Mesodermal cell (in vitro differentiated cells): ENCODE data around the gene MARCO.
"Not testable (repeated sequence)": the region's sequence is repeated elsewhere in the genome, so short reads cannot be mapped to it uniquely, and the experiment has no call there.

ENCODE experiments used
- H3K27ac ChIP-seq: 2 replicates; pipeline ENCODE4 v1.7.0; 2013; ENCODE audit warnings: mild to moderate bottlenecking, low read depth, low read length, moderate library complexity; ENCODE audit not compliant: severe bottlenecking
- H3K36me3 ChIP-seq: 2 replicates; pipeline ENCODE4 v1.7.1; 2013; ENCODE audit warnings: mild to moderate bottlenecking, low read length, moderate library complexity; ENCODE audit not compliant: control insufficient read depth, insufficient read depth
- H3K4me1 ChIP-seq: one replicate; pipeline ENCODE4 v1.7.1; 2013; ENCODE audit warnings: mild to moderate bottlenecking, low read length; ENCODE audit not compliant: insufficient read depth, control insufficient read depth, poor library complexity, severe bottlenecking
- H3K4me3 ChIP-seq: 2 replicates; pipeline ENCODE4 v1.7.0; 2013; ENCODE audit warnings: low read length, control low read depth, mild to moderate bottlenecking; ENCODE audit not compliant: insufficient read depth, poor library complexity, severe bottlenecking; ENCODE audit errors: extremely low read depth
- H3K9me3 ChIP-seq: 2 replicates; pipeline ENCODE4 v1.7.1; 2013; ENCODE audit warnings: mild to moderate bottlenecking, low read length, moderate library complexity; ENCODE audit not compliant: control insufficient read depth
- WGBS, 2 experiments: methylation state at CpG; one replicate each; pipeline ENCODE4 v1.1.5; 2013; ENCODE audit warnings: missing lambda C conversion rate in 2 of 2; ENCODE audit not compliant: insufficient coverage in 2 of 2; 5-methylcytosine and 5-hydroxymethylcytosine counted together

MARCO gene

GRCh38 chr2:119022678-119023077 lies 80.7 kb downstream of the MARCO start:
- Histone ChIP-seq H3K27ac (no peak overlapping the region), H3K9me3 (no peaks in the 10 kb centered on the region), H3K4me1 (no peaks in the 10 kb centered on the region), H3K36me3 (no peaks in the 10 kb centered on the region), H3K4me3 (no peak overlapping the region)
- WGBS, 2 experiments = 93 to 100% methylated on average over 1 to 2 of the region's 4 CpGs

GRCh38 chr2:119023534-119023933 lies 81.5 kb downstream of the MARCO start:
- 68 to 79% methylated on average over 2 of the region's 2 CpGs for WGBS, 2 experiments
- Histone ChIP-seq H3K9me3 (no peaks in the 10 kb centered on the region), H3K4me1 (no peaks in the 10 kb centered on the region), H3K4me3 (no peak overlapping the region), H3K36me3 (no peaks in the 10 kb centered on the region), H3K27ac (no peak overlapping the region)

- Histone ChIP-seq H3K27ac (no peak overlapping the region), H3K9me3 (no peaks in the 10 kb centered on the region), H3K36me3 (no peaks in the 10 kb centered on the region), H3K4me1 (no peaks in the 10 kb centered on the region), H3K4me3 (no peak overlapping the region)
- WGBS, 2 experiments = 95 to 97% methylated on average over 7 to 9 of the region's 9 CpGs
These were observed 82.2 kb downstream of the MARCO start for GRCh38 chr2:119024152-119024551.

- no peaks in the 10 kb centered on the region for H3K9me3 ChIP-seq
- no peaks in the 10 kb centered on the region for H3K36me3 ChIP-seq
- no peak overlapping the region for H3K4me3 ChIP-seq
- 55 to 83% methylated on average over 2 of the region's 3 CpGs for WGBS, 2 experiments
- H3K27ac ChIP-seq = no peak overlapping the region
- H3K4me1 ChIP-seq = no peaks in the 10 kb centered on the region
These were observed 82.6 kb downstream of the MARCO start for GRCh38 chr2:119024568-119024967.

GRCh38 chr2:119025013-119025412 lies 83.0 kb downstream of the MARCO start:
- Histone ChIP-seq H3K36me3 (no peaks in the 10 kb centered on the region), H3K4me3 (no peak overlapping the region), H3K27ac (no peak overlapping the region), H3K9me3 (no peaks in the 10 kb centered on the region), H3K4me1 (no peaks in the 10 kb centered on the region)
- 87 to 92% methylated on average over 2 to 7 of the region's 7 CpGs for whole genome bisulfite sequencing, 2 experiments

- H3K9me3 ChIP-seq = no peaks in the 10 kb centered on the region
- H3K4me1 ChIP-seq = no peaks in the 10 kb centered on the region
- H3K36me3 ChIP-seq = no peaks in the 10 kb centered on the region
- no peak overlapping the region for H3K4me3 ChIP-seq
- WGBS, 2 experiments = 82 to 92% methylated on average over 15 to 18 of the region's 18 CpGs
- H3K27ac ChIP-seq = no peak overlapping the region
These were observed 83.9 kb downstream of the MARCO start for GRCh38 chr2:119025762-119026351.

GRCh38 chr2:119026890-119027289 lies 84.9 kb downstream of the MARCO start:
- Histone ChIP-seq H3K9me3 (no peaks in the 10 kb centered on the region), H3K4me3 (no peak overlapping the region), H3K4me1 (no peaks in the 10 kb centered on the region), H3K27ac (no peak overlapping the region), H3K36me3 (no peaks in the 10 kb centered on the region)
- WGBS, 2 experiments = 74 to 84% methylated on average over 2 to 4 of the region's 5 CpGs

GRCh38 chr2:119028327-119029174 lies 86.6 kb downstream of the MARCO start:
- Histone ChIP-seq H3K36me3 (no peaks in the 10 kb centered on the region), H3K4me3 (no peak overlapping the region), H3K4me1 (no peaks in the 10 kb centered on the region), H3K27ac (no peak overlapping the region), H3K9me3 (no peaks in the 10 kb centered on the region)
- WGBS, 2 experiments = 75 to 84% methylated on average over 9 of the region's 13 CpGs

GRCh38 chr2:119029297-119029696 lies 87.3 kb downstream of the MARCO start:
- no peak overlapping the region for H3K4me3 ChIP-seq
- 97 to 100% methylated on average over 1 to 4 of the region's 5 CpGs for WGBS, 2 experiments
- no peak overlapping the region for H3K27ac ChIP-seq
- H3K9me3 ChIP-seq = no peaks in the 10 kb centered on the region
- H3K36me3 ChIP-seq = no peaks in the 10 kb centered on the region
- no peaks in the 10 kb centered on the region for H3K4me1 ChIP-seq

- WGBS, 2 experiments = 67 to 100% methylated on average over 1 of the region's 5 CpGs
- not testable (repeated sequence) for H3K4me1 ChIP-seq, H3K4me3 ChIP-seq, H3K27ac ChIP-seq, H3K36me3 ChIP-seq, H3K9me3 ChIP-seq
These were observed 95.9 kb downstream of the MARCO start for GRCh38 chr2:119037922-119038321.

- Histone ChIP-seq H3K4me1 (no peaks in the 10 kb centered on the region), H3K36me3 (no peaks in the 10 kb centered on the region), H3K4me3 (no peak overlapping the region), H3K9me3 (no peaks in the 10 kb centered on the region), H3K27ac (no peak overlapping the region)
- 82 to 97% methylated on average over 11 of the region's 11 CpGs for WGBS, 2 experiments
These were observed 98.7 kb downstream of the MARCO start for GRCh38 chr2:119040730-119041129.
